HEK293 (cell line): ENCODE results near the gene CDK3.

Experiments used
- CTCF ChIA-PET: fragments of 350-600 bp; formaldehyde crosslinking; extraction: SDS; loops from one replicate; lab custom pipeline; 2021; ENCODE audit warnings: antibody characterized with exemption; lab: Yijun Ruan, JAX
- POLR2A ChIA-PET: fragments of 300-600 bp; formaldehyde crosslinking; extraction: SDS; loops from one replicate; lab custom pipeline; 2020; ENCODE audit warnings: antibody characterized with exemption, inconsistent platforms; lab: Yijun Ruan, JAX
- H3K27ac ChIP-seq: fragments of 200-500 bp; sonication (Bioruptor generic); 2 replicates; pipeline ENCODE4 v1.5.1; 2014; ENCODE audit warnings: low read depth, low read length, control low read depth, inconsistent platforms; ENCODE audit errors: extremely low read depth
- H3K36me3 ChIP-seq, 2 experiments: fragments of 200-500 bp in 1 of 2; sonication (Bioruptor generic) in 1 of 2; 1 replicate in 1 of 2; 2 replicates in 1 of 2; pipeline ENCODE4 v1.5.1; 2014 to 2017; ENCODE audit warnings: inconsistent platforms in 2 of 2, low read length in 2 of 2; ENCODE audit not compliant: control insufficient read depth in 2 of 2, insufficient read depth in 1 of 2
- H3K4me1 ChIP-seq: fragments of 200-500 bp; sonication (Bioruptor generic); 2 replicates; pipeline ENCODE4 v1.5.1; 2014; ENCODE audit warnings: mild to moderate bottlenecking, low read length, inconsistent platforms; ENCODE audit not compliant: control insufficient read depth, insufficient read depth
- H3K4me3 ChIP-seq: 2 replicates; pipeline ENCODE4 v1.5.1; 2011; ENCODE audit warnings: low read depth, mild to moderate bottlenecking, control low read depth, low read length, moderate library complexity
- H3K9me3 ChIP-seq: fragments of 200-500 bp; sonication (Bioruptor generic); 2 replicates; pipeline ENCODE4 v1.5.1; 2014; ENCODE audit warnings: low read depth, low read length, inconsistent platforms; ENCODE audit not compliant: control insufficient read depth, insufficient read depth
- ATF2 ChIP-seq: fragments of 450-650 bp; formaldehyde crosslinking; IDR thresholded peaks from 2 replicates; pipeline ENCODE4 v1.5.1; 2016; ENCODE audit warnings: missing biosample characterization, missing genetic modification characterization, low read depth
- IKZF3 ChIP-seq: fragments of 450-650 bp; IDR thresholded peaks from 2 replicates; pipeline ENCODE4 v1.5.0; 2018; ENCODE audit warnings: missing biosample characterization, mild to moderate bottlenecking, missing genetic modification characterization, moderate library complexity
- SCRT1 ChIP-seq: fragments of 450-650 bp; formaldehyde crosslinking; IDR thresholded peaks from 2 replicates; pipeline ENCODE4 v1.5.1; 2016; ENCODE audit warnings: missing biosample characterization, missing genetic modification characterization, borderline replicate concordance
- SCRT2 ChIP-seq: fragments of 450-650 bp; formaldehyde crosslinking; IDR thresholded peaks from 2 replicates; pipeline ENCODE4 v1.5.1; 2016; ENCODE audit warnings: missing biosample characterization, missing genetic modification characterization
- ZEB2 ChIP-seq: fragments of 450-650 bp; formaldehyde crosslinking; IDR thresholded peaks from 2 replicates; pipeline ENCODE4 v1.5.1; 2016; ENCODE audit warnings: missing biosample characterization, missing genetic modification characterization
- ZFP3 ChIP-seq: fragments of 450-650 bp; formaldehyde crosslinking; IDR thresholded peaks from 2 replicates; pipeline ENCODE4 v1.5.1; 2016; ENCODE audit warnings: low read depth, missing biosample characterization, missing genetic modification characterization
- ZFP41 ChIP-seq: fragments of 450-650 bp; formaldehyde crosslinking; IDR thresholded peaks from 2 replicates; pipeline ENCODE4 v1.5.1; 2016; ENCODE audit warnings: missing biosample characterization, missing genetic modification characterization, borderline replicate concordance
- ZNF121 ChIP-seq: fragments of 450-650 bp; formaldehyde crosslinking; IDR thresholded peaks from 2 replicates; pipeline ENCODE4 v1.5.1; 2016; ENCODE audit warnings: missing biosample characterization, missing genetic modification characterization
- ZNF157 ChIP-seq: fragments of 450-650 bp; formaldehyde crosslinking; IDR thresholded peaks from 2 replicates; pipeline ENCODE4 v1.5.1; 2016; ENCODE audit warnings: missing biosample characterization, missing genetic modification characterization
- ZNF202 ChIP-seq: fragments of 450-650 bp; formaldehyde crosslinking; IDR thresholded peaks from 2 replicates; pipeline ENCODE4 v1.5.1; 2016; ENCODE audit warnings: missing biosample characterization, missing genetic modification characterization, borderline replicate concordance
- ZNF239 ChIP-seq: fragments of 450-650 bp; formaldehyde crosslinking; IDR thresholded peaks from 2 replicates; pipeline ENCODE4 v1.5.1; 2016; ENCODE audit warnings: missing biosample characterization, missing genetic modification characterization
- ZNF26 ChIP-seq: fragments of 450-650 bp; formaldehyde crosslinking; IDR thresholded peaks from 2 replicates; pipeline ENCODE4 v1.5.1; 2016; ENCODE audit warnings: missing biosample characterization, missing genetic modification characterization
- ZNF624 ChIP-seq: fragments of 450-650 bp; formaldehyde crosslinking; IDR thresholded peaks from 2 replicates; pipeline ENCODE4 v1.5.1; 2017; ENCODE audit warnings: missing biosample characterization, missing genetic modification characterization
- ZNF768 ChIP-seq: fragments of 450-650 bp; formaldehyde crosslinking; IDR thresholded peaks from 2 replicates; pipeline ENCODE4 v1.5.1; 2018; ENCODE audit warnings: missing biosample characterization, mild to moderate bottlenecking, missing genetic modification characterization
- ZNF791 ChIP-seq: fragments of 450-650 bp; formaldehyde crosslinking; IDR thresholded peaks from 2 replicates; pipeline ENCODE4 v1.5.1; 2016; ENCODE audit warnings: missing biosample characterization, missing genetic modification characterization
- ZNF843 ChIP-seq: fragments of 450-650 bp; formaldehyde crosslinking; IDR thresholded peaks from 2 replicates; pipeline ENCODE4 v1.5.1; 2016; ENCODE audit warnings: missing biosample characterization, missing genetic modification characterization
- TF ChIP-seq, protein P1 (sequence below): fragments of 450-650 bp; formaldehyde crosslinking; IDR thresholded peaks from 2 replicates; pipeline ENCODE4 v1.5.1; 2016; ENCODE audit warnings: missing biosample characterization, missing genetic modification characterization

Gene CDK3

DNA sequence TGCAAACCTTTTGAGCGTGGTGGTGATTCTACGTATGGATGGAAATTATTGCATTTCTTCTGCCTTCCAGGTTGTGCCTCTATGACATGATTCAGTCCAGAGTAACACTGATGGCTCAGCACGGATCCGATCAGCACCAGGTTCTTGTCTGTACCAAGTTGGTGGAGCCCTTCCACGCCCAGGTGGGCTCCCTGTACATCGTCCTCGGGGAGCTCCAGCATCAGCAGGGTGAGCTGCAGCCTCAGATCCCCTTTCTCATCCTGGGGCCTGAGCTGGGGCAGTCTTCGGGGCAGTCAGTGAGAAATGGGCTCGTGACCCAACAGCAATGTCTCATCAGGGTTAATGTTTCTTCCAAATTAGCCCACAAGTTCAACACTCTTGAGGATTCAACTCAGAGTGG lies 9.3 kb upstream of the CDK3 start:
- POLR2A ChIA-PET: interaction anchor here (0.8 kb wide), 1 partner anchor 10 kb away, joined by 4 read pairs; no protein-coding TSS in a partner anchor
- no peak overlapping the region for H3K27ac ChIP-seq
- H3K9me3 ChIP-seq: no peaks in the 10 kb centered on the region
- CTCF ChIA-PET: interaction anchor here (1.4 to 2.2 kb wide), 2 partner anchors 10 to 87 kb away, joined by 3 to 5 read pairs; partner anchors contain the start of genes CDK3 and MRPL38
- H3K4me1 ChIP-seq: no peaks in the 10 kb centered on the region
- peaks cover 3 to 7% of the 10 kb centered on the region in 2 experiments; a peak in 2 of 3 replicates for H3K36me3 ChIP-seq
- TF ChIP-seq ZNF624: no peak
- TF ChIP-seq, protein P1, sequence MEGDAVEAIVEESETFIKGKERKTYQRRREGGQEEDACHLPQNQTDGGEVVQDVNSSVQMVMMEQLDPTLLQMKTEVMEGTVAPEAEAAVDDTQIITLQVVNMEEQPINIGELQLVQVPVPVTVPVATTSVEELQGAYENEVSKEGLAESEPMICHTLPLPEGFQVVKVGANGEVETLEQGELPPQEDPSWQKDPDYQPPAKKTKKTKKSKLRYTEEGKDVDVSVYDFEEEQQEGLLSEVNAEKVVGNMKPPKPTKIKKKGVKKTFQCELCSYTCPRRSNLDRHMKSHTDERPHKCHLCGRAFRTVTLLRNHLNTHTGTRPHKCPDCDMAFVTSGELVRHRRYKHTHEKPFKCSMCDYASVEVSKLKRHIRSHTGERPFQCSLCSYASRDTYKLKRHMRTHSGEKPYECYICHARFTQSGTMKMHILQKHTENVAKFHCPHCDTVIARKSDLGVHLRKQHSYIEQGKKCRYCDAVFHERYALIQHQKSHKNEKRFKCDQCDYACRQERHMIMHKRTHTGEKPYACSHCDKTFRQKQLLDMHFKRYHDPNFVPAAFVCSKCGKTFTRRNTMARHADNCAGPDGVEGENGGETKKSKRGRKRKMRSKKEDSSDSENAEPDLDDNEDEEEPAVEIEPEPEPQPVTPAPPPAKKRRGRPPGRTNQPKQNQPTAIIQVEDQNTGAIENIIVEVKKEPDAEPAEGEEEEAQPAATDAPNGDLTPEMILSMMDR (tag by site-specific recombination): no peak
- no peak for TF ChIP-seq ZNF239 (tag by site-specific recombination)
- no peak for TF ChIP-seq ZNF26 (tag by site-specific recombination)
- TF ChIP-seq ZNF157 (tag by site-specific recombination): no peak
- no peak for TF ChIP-seq ZFP41 (tag by site-specific recombination)
- TF ChIP-seq ZNF843 (tag by site-specific recombination): no peak
- no peak for TF ChIP-seq ZNF202
- no peak overlapping the region for H3K4me3 ChIP-seq

DNA sequence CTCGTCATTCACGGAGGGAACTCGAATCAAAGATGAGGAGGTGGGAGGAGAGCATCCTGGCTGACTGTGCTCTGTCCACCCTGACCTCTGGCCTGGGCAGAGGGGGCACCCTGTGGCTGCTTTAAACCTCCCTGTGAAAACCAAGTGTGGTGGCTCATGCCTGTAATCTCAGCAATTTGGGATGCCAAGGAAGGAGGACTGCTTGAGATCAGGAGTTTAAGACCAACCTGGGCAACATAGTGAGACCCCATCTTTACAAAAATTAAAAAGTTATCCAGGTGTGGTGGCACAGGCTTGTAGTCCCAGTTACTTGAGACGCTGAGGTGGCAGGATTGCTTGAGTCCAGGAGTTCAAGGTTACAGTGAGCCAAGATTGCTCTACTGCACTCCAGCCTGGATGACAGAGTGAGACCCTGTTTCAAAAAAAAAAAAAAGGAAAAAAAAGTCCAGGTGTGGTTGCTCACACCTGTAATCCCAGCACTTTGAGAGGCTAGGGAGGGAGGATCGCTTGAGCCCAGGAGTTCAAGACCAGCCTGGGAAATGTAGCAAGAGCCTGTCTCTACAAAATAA lies 5.8 kb upstream of the CDK3 start:
- no peak overlapping the region for H3K27ac ChIP-seq
- no peak overlapping the region for H3K4me3 ChIP-seq
- ChIA-PET CTCF (interaction anchor here (1.0 to 2.1 kb wide), 3 partner anchors 11 to 114 kb away, joined by 3 to 11 read pairs (median 3); no protein-coding TSS in a partner anchor), POLR2A (interaction anchor here (0.6 kb wide), 1 partner anchor 273 kb away, joined by 3 read pairs; no protein-coding TSS in a partner anchor)
- no peaks in the 10 kb centered on the region for H3K4me1 ChIP-seq
- H3K9me3 ChIP-seq: no peaks in the 10 kb centered on the region
- TF ChIP-seq ZNF121 (tag by site-specific recombination) (peak; percentile 57; the same call in 1 of the 2 replicates), SCRT1 (tag by site-specific recombination) (no peak)
- H3K36me3 ChIP-seq: peaks cover 3 to 7% of the 10 kb centered on the region in 2 experiments; a peak in 2 of 3 replicates

DNA sequence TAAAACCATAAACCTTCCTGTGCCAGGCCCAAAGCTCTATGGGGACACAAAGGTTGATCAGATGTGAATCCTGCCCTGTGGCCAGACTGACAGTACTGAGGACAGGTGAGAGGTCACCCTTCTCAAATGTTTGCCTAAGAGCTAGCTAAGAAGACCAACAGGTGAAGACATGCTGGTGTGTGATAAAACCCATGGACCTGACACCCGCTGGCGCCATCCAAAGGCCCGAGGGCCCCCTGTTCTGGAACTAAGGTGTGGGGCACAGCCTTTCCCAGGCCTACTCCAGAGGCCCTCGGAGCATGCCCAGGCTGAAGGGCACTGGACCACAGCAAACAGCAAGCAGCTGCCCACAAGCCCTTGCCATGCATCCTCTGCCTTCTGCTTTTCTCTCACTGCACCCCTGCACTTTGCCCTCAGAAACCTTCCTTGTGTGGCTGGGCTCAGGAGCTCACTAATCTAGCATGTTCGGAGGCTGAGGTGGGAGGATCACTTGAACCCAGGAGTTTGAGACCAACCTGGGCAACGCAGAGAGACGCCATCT lies 5.2 kb upstream of the CDK3 start:
- ChIA-PET CTCF (interaction anchor here (0.6 to 8.1 kb wide), 6 partner anchors 10 to 165 kb away, joined by 3 to 45 read pairs (median 3); no protein-coding TSS in a partner anchor), POLR2A (interaction anchor here (0.5 to 2.1 kb wide), 4 partner anchors 12 to 140 kb away, joined by 3 to 7 read pairs (median 6); partner anchors contain the start of genes FBF1, MRPL38 and WBP2)
- H3K9me3 ChIP-seq: no peaks in the 10 kb centered on the region

More for the DNA sequence above, 5.2 kb upstream of the CDK3 start:
- H3K27ac ChIP-seq: no peak overlapping the region
- TF ChIP-seq ZNF791 (tag by site-specific recombination) (no peak), IKZF3 (tag by site-specific recombination) (no peak), ATF2 (tag by site-specific recombination) (no peak), ZEB2 (tag by site-specific recombination) (no peak), SCRT2 (tag by site-specific recombination) (0 out of 2 replicates have a peak, but pooled peaks have one; percentile 35), ZNF768 (tag by site-specific recombination) (no peak), ZNF843 (tag by site-specific recombination) (no peak), ZFP3 (tag by site-specific recombination) (no peak)
- TF ChIP-seq, all 188 proteins: peak for 1
- no peak overlapping the region for H3K4me3 ChIP-seq
- H3K4me1 ChIP-seq: no peaks in the 10 kb centered on the region
- H3K36me3 ChIP-seq: peaks cover 2 to 7% of the 10 kb centered on the region in 2 experiments; a peak in 2 of 3 replicates
